B cell (primary cell): ENCODE results near the gene CCDC107.

ENCODE experiments used
- EZH2 ChIP-seq: IDR thresholded peaks from 2 replicates; pipeline ENCODE4 v1.6.1; 2012; ENCODE audit warnings: borderline replicate concordance, low read depth, mild to moderate bottlenecking, moderate library complexity, low read length; ENCODE audit not compliant: insufficient read depth, poor library complexity, severe bottlenecking
- TF ChIP-seq, protein P1 (sequence below): fragments of 200-600 bp; IDR thresholded peaks from one replicate; pipeline ENCODE4 v1.8.0; 2022; ENCODE audit warnings: antibody characterized with exemption, mild to moderate bottlenecking

- TF ChIP-seq, protein P1, sequence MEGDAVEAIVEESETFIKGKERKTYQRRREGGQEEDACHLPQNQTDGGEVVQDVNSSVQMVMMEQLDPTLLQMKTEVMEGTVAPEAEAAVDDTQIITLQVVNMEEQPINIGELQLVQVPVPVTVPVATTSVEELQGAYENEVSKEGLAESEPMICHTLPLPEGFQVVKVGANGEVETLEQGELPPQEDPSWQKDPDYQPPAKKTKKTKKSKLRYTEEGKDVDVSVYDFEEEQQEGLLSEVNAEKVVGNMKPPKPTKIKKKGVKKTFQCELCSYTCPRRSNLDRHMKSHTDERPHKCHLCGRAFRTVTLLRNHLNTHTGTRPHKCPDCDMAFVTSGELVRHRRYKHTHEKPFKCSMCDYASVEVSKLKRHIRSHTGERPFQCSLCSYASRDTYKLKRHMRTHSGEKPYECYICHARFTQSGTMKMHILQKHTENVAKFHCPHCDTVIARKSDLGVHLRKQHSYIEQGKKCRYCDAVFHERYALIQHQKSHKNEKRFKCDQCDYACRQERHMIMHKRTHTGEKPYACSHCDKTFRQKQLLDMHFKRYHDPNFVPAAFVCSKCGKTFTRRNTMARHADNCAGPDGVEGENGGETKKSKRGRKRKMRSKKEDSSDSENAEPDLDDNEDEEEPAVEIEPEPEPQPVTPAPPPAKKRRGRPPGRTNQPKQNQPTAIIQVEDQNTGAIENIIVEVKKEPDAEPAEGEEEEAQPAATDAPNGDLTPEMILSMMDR: no peak
- TF ChIP-seq EZH2: no peak
Observed at GRCh38 chr9:35687972-35688557, 30.0 kb downstream of the CCDC107 start.
